Measurements from ENCODE around the gene NT5DC1. TPM values are rescaled to one million over a fixed set of nuclear protein-coding genes. Genes with fewer than 3 reads are reported as not detected.

NT5DC1 gene
- total RNA-seq, 1 donor from 2014 or later = 16.0 TPM

- peaks cover 30% of the 10 kb centered on the region for H3K4me1 Mint-ChIP-seq (ENCODE audit: unreplicated experiment)
- TF ChIP-seq CTCF (IDR thresholded peaks at IDR 0.05) = no peak
- DNase-seq (ENCODE audit: extremely low spot score, unreplicated experiment) = no peak
- H3K9me3 Mint-ChIP-seq (ENCODE audit: unreplicated experiment) = no peaks in the 10 kb centered on the region
- no peak overlapping the region for H3K27ac Mint-ChIP-seq (ENCODE audit: unreplicated experiment)
- no peak overlapping the region for H3K4me3 Mint-ChIP-seq (ENCODE audit: unreplicated experiment)
- no peaks in the 10 kb centered on the region for H3K27me3 Mint-ChIP-seq (ENCODE audit: unreplicated experiment)
- peaks cover 10% of the 10 kb centered on the region for H3K36me3 Mint-ChIP-seq (ENCODE audit: unreplicated experiment)
Measured at GRCh38 chr6:116105247-116105646, 4.6 kb downstream of the NT5DC1 start.

DNA sequence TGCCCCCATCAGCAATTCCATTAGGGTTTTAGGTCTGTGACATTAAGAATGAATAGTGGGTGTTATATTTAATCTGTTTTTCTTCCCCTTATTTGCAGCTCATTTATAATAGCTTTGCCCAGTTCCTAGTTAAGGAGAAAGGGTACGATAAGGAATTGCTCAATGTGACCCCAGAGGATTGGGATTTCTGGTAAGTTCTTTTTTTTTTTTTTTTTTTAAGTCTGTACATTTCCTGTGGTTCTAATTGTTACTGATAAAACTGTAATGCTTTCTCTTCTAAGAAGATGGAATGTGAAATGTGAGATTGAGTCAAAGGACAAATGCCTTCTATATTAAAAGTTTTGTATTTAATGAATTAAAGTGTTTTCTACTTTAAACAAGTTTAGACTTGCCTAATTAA lies 5.5 kb downstream of the NT5DC1 start:
- Mint-ChIP-seq H3K9me3 (ENCODE audit: unreplicated experiment) (no peaks in the 10 kb centered on the region), H3K36me3 (ENCODE audit: unreplicated experiment) (peaks cover 14% of the 10 kb centered on the region), H3K27ac (ENCODE audit: unreplicated experiment) (no peak overlapping the region), H3K4me1 (ENCODE audit: unreplicated experiment) (peaks cover 28% of the 10 kb centered on the region), H3K27me3 (ENCODE audit: unreplicated experiment) (no peaks in the 10 kb centered on the region), H3K4me3 (ENCODE audit: unreplicated experiment) (no peak overlapping the region)
- TF ChIP-seq CTCF (IDR thresholded peaks at IDR 0.05) = no peak
- no peak for DNase-seq (ENCODE audit: extremely low spot score, unreplicated experiment)

DNA sequence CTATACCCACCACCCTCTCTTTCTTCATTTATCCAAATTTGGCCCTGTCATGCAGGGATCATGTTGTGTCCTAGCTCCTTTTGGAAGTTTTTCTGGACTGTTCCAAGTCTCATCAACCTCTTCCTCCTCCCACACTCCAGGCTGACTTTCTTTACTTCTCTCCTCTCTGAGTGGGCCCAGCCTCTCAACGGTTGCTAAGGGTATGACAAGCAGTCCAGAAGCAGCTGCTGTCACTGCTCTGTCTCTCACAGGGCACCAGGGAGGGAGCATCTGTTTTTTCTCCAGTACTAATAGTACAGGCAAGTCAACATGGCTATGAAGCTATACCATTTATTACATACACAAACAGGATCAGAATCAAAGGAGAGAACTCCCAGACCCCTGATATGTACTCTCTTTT lies 8.2 kb downstream of the NT5DC1 start:
- TF ChIP-seq CTCF (IDR thresholded peaks at IDR 0.05) = no peak
- Mint-ChIP-seq H3K27ac (ENCODE audit: unreplicated experiment) (no peak overlapping the region), H3K36me3 (ENCODE audit: unreplicated experiment) (peaks cover 14% of the 10 kb centered on the region), H3K4me1 (ENCODE audit: unreplicated experiment) (peaks cover 16% of the 10 kb centered on the region), H3K4me3 (ENCODE audit: unreplicated experiment) (no peak overlapping the region), H3K27me3 (ENCODE audit: unreplicated experiment) (no peaks in the 10 kb centered on the region), H3K9me3 (ENCODE audit: unreplicated experiment) (no peaks in the 10 kb centered on the region)
- DNase-seq (ENCODE audit: extremely low spot score, unreplicated experiment) = no peak

DNA sequence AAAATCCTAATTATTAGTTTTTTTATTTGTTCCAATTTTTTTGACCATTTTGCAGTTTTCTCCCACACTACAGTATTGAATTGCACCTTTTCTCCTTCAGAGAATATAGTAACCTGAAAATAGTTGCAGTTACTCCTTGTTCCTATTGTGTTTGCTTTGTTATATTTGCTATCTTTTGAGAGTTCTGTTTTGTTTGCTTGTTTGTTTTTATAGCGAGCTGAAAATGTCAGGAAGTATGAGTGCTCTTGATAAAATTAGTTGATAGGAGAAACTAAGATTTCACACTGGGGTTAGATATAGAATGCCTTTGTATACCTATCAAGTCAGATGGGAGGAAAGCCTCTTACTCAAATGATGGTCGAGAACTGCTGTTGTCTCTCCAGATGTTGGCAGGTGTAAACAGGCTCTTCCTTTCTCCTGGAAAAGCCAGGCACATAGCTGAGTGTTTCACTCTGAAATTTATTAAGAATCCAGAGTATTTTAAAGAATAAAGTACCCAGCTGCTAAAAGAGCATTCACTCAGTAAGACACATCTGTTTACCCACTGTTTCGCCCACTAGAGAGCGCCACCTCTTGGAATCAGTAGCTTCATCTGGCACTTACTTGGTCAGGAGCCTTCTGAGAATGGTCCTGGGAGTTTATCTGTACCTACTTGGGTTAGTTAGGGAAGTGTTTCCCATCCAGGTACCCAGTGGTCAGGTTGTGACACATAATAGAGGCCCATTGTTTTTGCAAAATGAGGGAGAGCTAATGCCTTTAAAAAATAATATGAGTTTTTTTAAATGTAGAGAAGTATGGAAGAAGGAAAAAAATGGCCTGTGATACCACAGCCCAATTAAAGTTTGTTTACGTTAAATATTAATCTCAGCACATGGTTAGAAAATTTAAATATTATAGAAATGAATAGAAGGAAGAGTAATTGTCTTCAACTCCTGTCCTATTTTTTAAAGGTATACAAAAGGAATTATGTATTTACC lies 11.2 kb downstream of the NT5DC1 start:
- Mint-ChIP-seq H3K4me3 (ENCODE audit: unreplicated experiment) (no peak overlapping the region), H3K9me3 (ENCODE audit: unreplicated experiment) (no peaks in the 10 kb centered on the region), H3K4me1 (ENCODE audit: unreplicated experiment) (peaks cover 10% of the 10 kb centered on the region), H3K36me3 (ENCODE audit: unreplicated experiment) (peaks cover 14% of the 10 kb centered on the region), H3K27ac (ENCODE audit: unreplicated experiment) (no peak overlapping the region), H3K27me3 (ENCODE audit: unreplicated experiment) (no peaks in the 10 kb centered on the region)
- DNase-seq (ENCODE audit: extremely low spot score, unreplicated experiment) = no peak
- TF ChIP-seq CTCF (IDR thresholded peaks at IDR 0.05) = peak; percentile 53

- H3K9me3 Mint-ChIP-seq (ENCODE audit: unreplicated experiment) = no peaks in the 10 kb centered on the region
- peaks cover 14% of the 10 kb centered on the region for H3K36me3 Mint-ChIP-seq (ENCODE audit: unreplicated experiment)
- H3K4me1 Mint-ChIP-seq (ENCODE audit: unreplicated experiment) = peaks cover 6% of the 10 kb centered on the region
- no peak for DNase-seq (ENCODE audit: extremely low spot score, unreplicated experiment)
- H3K4me3 Mint-ChIP-seq (ENCODE audit: unreplicated experiment) = no peak overlapping the region
- no peaks in the 10 kb centered on the region for H3K27me3 Mint-ChIP-seq (ENCODE audit: unreplicated experiment)
- no peak overlapping the region for H3K27ac Mint-ChIP-seq (ENCODE audit: unreplicated experiment)
- no peak for TF ChIP-seq CTCF (IDR thresholded peaks at IDR 0.05)
Measured at GRCh38 chr6:116113386-116113785, 12.7 kb downstream of the NT5DC1 start.
